ENCODE measurements around the gene F2R.

Gene F2R

GRCh38 chr5:76672242-76672641, 43.7 kb upstream of the F2R start:
- H3F3A ChIP-seq (ENCODE audit: insufficient read depth, low read length), result no peaks in the 10 kb centered on the region
- no peak for DNase-seq
- no peaks in the 10 kb centered on the region for H3K79me2 ChIP-seq (ENCODE audit: low read length)
- H3K27me3 ChIP-seq (replicated peaks; ENCODE audit: insufficient read depth, low read length), result no peaks in the 10 kb centered on the region
- no peak overlapping the region for H3K9ac ChIP-seq (ENCODE audit: low read length)
- H2AFZ ChIP-seq (ENCODE audit: low read length), result no peak overlapping the region
- no peaks in the 10 kb centered on the region for H3K9me3 ChIP-seq (replicated peaks; ENCODE audit: insufficient read depth, low read length)
- H3K36me3 ChIP-seq (replicated peaks; ENCODE audit: insufficient read depth, low read length), result no peaks in the 10 kb centered on the region
- H3K27ac ChIP-seq (ENCODE audit: low read length), result no peak overlapping the region
- H4K20me1 ChIP-seq (ENCODE audit: insufficient read depth, low read length), result no peaks in the 10 kb centered on the region
- no peak overlapping the region for H3K4me3 ChIP-seq (ENCODE audit: low read length)
- no peak overlapping the region for H3K4me2 ChIP-seq (ENCODE audit: low read depth, low read length)
- TF ChIP-seq EZH2phosphoT487 (IDR thresholded peaks at IDR 0.05; ENCODE audit: low read length) (no peak), EZH2 (optimal IDR thresholded peaks at IDR 0.05; ENCODE audit: low read depth, low read length) (no peak), CTCF (IDR thresholded peaks at IDR 0.05; ENCODE audit: low read length) (no peak)
- H3K4me1 ChIP-seq (ENCODE audit: low read length), result no peaks in the 10 kb centered on the region
- H3K9me2 ChIP-seq (replicated peaks; ENCODE audit: insufficient read depth, low read length), result no peaks in the 10 kb centered on the region

- Histone ChIP-seq H2AFZ (ENCODE audit: low read length) (no peak overlapping the region), H3K9me2 (replicated peaks; ENCODE audit: insufficient read depth, low read length) (no peaks in the 10 kb centered on the region), H4K20me1 (ENCODE audit: insufficient read depth, low read length) (no peaks in the 10 kb centered on the region), H3K36me3 (replicated peaks; ENCODE audit: insufficient read depth, low read length) (no peaks in the 10 kb centered on the region), H3K27ac (ENCODE audit: low read length) (no peak overlapping the region), H3K9me3 (replicated peaks; ENCODE audit: insufficient read depth, low read length) (no peaks in the 10 kb centered on the region), H3F3A (ENCODE audit: insufficient read depth, low read length) (no peaks in the 10 kb centered on the region), H3K9ac (ENCODE audit: low read length) (no peak overlapping the region), H3K27me3 (replicated peaks; ENCODE audit: insufficient read depth, low read length) (no peaks in the 10 kb centered on the region), H3K4me3 (ENCODE audit: low read length) (no peak overlapping the region), H3K4me2 (ENCODE audit: low read depth, low read length) (no peak overlapping the region), H3K4me1 (ENCODE audit: low read length) (no peaks in the 10 kb centered on the region), H3K79me2 (ENCODE audit: low read length) (no peaks in the 10 kb centered on the region)
- no peak for DNase-seq
- TF ChIP-seq EZH2 (optimal IDR thresholded peaks at IDR 0.05; ENCODE audit: low read depth, low read length) (no peak), EZH2phosphoT487 (IDR thresholded peaks at IDR 0.05; ENCODE audit: low read length) (no peak), CTCF (IDR thresholded peaks at IDR 0.05; ENCODE audit: low read length) (no peak)
These were observed 42.8 kb upstream of the F2R start for GRCh38 chr5:76673125-76673524.

GRCh38 chr5:76674330-76675066, 41.4 kb upstream of the F2R start:
- H3K27me3 ChIP-seq (replicated peaks; ENCODE audit: insufficient read depth, low read length), result no peaks in the 10 kb centered on the region
- no peaks in the 10 kb centered on the region for H4K20me1 ChIP-seq (ENCODE audit: insufficient read depth, low read length)
- no peak overlapping the region for H3K4me3 ChIP-seq (ENCODE audit: low read length)
- DNase-seq, result no peak
- TF ChIP-seq EZH2phosphoT487 (IDR thresholded peaks at IDR 0.05; ENCODE audit: low read length), result no peak
- no peak for TF ChIP-seq CTCF (IDR thresholded peaks at IDR 0.05; ENCODE audit: low read length)
- no peak for TF ChIP-seq EZH2 (optimal IDR thresholded peaks at IDR 0.05; ENCODE audit: low read depth, low read length)
- no peaks in the 10 kb centered on the region for H3K4me1 ChIP-seq (ENCODE audit: low read length)
- no peak overlapping the region for H3K27ac ChIP-seq (ENCODE audit: low read length)
- no peak overlapping the region for H2AFZ ChIP-seq (ENCODE audit: low read length)
- no peaks in the 10 kb centered on the region for H3F3A ChIP-seq (ENCODE audit: insufficient read depth, low read length)
- H3K9ac ChIP-seq (ENCODE audit: low read length), result no peak overlapping the region
- no peaks in the 10 kb centered on the region for H3K9me2 ChIP-seq (replicated peaks; ENCODE audit: insufficient read depth, low read length)
- H3K79me2 ChIP-seq (ENCODE audit: low read length), result no peaks in the 10 kb centered on the region
- H3K36me3 ChIP-seq (replicated peaks; ENCODE audit: insufficient read depth, low read length), result no peaks in the 10 kb centered on the region
- no peaks in the 10 kb centered on the region for H3K9me3 ChIP-seq (replicated peaks; ENCODE audit: insufficient read depth, low read length)
- H3K4me2 ChIP-seq (ENCODE audit: low read depth, low read length), result no peak overlapping the region

Measured in MM.1S (cell line).